Mammary epithelial cell (primary cell): ENCODE results near the gene BPIFA2.

ENCODE experiments used
- CTCF ChIP-seq, 2 donors: IDR thresholded peaks in 1 of 2; conservative IDR thresholded peaks in 1 of 2; 2 replicates each; pipeline ENCODE4 v1.5.1; 2011 to 2012; ENCODE audit warnings: inconsistent platforms in 2 of 2, low read length in 2 of 2, mild to moderate bottlenecking in 2 of 2, control low read depth in 1 of 2, low read depth in 1 of 2; ENCODE audit not compliant: insufficient read depth in 1 of 2; ENCODE audit errors: extremely low read depth in 1 of 2
- EZH2 ChIP-seq: IDR thresholded peaks from 2 replicates; pipeline ENCODE4 v1.6.1; 2012; ENCODE audit warnings: low read length, inconsistent platforms, borderline replicate concordance

GRCh38 chr20:33210371-33210770 is 42.4 kb downstream of the BPIFA2 start:
- TF ChIP-seq CTCF (conservative IDR thresholded peaks at IDR 0.05 in 1 of 2, IDR thresholded peaks at IDR 0.05 in 1 of 2; ENCODE audit: extremely low read depth in 1 of 2, insufficient read depth in 1 of 2, low read depth in 1 of 2, low read length in 2 of 2) (no peak), EZH2 (no peak)
